HG03135 (cell line): ENCODE measurements around the gene AARS2.

Experiments used
- ATAC-seq: cut with Tn5 transposase; IDR thresholded peaks from one replicate; pipeline ENCODE4 v1.9.1; 2021; ENCODE audit warnings: mild to moderate bottlenecking, moderate library complexity; ENCODE audit not compliant: unreplicated experiment

The AARS2 gene

DNA sequence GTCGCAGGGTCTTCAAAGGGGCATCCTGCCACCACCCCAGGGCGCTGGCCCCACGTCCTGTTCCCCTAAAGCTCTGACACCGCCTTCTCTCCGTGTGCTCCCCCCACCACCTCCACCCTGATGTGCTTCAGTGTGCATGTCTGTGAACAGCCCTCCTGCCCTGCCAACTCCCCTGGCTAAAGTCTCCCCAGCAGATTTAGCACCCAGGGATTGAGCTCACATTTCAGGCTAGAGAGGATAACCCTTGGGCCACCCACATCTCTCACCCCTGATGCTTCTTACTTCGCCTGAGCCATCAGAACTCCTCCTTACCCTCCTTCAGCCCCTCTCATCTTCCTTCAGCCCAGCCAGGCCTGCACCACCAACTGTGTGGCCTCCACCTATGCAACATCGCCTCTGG lies 35.4 kb downstream of the AARS2 start:
- no peak for ATAC-seq

DNA sequence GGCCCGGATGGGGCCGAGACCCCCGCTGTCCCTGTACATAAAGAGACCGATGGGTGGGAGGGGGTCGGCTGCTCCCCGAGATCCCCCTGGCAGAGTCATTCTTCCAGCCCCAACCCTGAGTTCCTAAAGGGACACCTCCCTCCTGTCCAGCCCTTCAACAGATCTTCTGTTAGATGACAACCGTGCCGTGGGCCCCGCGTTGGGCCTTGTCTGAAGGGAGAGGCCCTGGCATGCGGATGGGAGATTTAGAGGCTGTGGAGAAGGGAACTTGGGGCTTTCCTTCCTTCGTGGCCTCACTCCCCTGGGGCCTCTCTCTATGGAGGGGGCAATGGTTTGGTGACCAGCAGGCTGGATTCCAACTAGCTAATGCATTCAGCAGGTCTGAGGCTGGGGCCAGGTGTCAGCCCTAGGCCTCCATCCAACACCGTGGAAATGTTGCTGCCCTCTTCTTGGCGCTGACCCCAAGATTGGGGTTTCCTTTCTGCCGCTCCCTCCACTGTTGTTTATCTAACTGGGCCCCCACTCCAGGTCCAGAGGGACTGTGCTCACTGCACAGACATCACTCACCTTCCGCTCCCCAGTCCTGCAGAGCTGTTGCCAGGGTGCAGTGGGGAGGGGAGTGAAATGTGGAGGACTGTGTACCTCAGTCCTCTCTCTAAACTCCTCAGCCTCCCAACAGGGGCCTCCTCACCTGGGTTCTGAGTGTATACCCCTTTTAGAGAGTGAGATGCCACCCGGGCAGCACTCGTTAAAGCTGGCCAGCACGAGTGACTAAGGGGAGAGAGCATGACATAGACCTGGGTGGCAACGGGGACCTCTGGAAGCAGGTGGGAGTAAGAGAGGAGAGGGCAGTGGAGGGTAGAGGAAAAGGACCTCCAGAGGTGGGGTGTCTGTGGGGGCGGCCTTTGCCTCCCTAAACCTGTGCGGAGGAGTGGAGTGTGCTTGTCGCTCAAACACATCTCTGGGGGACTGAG lies 36.2 kb downstream of the AARS2 start:
- no peak for ATAC-seq

DNA sequence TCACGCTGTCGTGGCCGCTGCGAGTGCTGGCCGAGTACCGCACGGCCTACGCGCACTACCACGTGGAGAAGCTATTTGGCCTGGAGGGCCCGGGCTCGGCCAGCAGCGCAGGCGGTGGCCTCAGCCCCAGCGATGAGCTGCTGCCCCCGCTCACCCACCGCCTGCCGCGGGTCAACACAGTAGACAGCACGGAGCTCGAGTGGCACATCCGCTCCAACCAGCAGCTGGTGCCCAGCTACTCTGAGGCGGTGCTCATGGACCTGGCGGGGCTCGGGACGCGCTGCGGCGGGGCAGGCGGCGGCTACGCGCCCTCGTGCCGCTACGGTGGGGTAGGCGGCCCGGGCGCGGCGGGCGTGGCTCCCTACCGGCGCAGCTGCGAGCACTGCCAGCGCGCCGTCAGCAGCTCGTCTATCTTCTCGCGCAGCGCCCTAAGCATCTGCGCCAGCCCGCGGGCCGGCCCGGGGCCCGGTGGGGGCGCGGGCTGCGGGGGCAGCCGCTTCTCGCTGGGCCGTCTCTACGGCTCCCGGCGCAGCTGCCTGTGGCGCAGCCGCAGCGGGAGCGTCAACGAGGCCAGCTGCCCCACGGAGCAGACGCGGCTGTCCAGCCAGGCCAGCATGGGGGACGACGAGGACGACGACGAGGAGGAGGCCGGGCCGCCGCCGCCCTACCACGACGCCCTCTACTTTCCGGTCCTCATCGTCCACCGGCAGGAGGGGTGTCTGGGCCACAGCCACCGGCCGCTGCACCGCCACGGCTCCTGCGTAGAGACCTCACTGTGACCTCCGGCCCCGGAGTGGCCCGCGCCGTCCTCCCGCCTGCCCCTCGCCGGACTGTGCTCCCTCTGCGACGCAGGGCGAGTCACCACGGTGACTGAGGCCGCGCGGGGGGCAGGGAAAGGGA lies 37.1 kb downstream of the AARS2 start:
- ATAC-seq: no peak

DNA sequence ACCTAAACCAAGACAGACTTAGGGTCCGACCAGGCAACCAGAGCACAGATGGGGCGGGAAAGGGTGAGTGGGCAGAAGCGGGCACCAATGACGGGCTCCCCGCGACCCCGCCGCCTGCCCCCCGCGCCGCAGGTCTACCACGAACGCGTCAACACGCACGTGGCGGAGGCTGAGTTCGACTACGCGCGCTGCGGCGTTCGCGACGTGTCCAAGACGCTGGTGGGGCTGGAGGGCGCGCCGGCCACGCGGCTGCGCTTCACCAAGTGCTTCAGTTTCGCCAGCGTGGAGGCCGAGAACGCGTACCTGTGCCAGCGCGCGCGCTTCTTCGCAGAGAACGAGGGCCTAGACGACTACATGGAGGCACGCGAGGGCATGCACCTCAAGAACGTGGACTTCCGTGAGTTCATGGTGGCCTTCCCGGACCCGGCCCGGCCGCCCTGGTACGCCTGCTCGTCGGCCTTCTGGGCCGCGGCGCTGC lies 37.8 kb downstream of the AARS2 start:
- ATAC-seq: no peak

DNA sequence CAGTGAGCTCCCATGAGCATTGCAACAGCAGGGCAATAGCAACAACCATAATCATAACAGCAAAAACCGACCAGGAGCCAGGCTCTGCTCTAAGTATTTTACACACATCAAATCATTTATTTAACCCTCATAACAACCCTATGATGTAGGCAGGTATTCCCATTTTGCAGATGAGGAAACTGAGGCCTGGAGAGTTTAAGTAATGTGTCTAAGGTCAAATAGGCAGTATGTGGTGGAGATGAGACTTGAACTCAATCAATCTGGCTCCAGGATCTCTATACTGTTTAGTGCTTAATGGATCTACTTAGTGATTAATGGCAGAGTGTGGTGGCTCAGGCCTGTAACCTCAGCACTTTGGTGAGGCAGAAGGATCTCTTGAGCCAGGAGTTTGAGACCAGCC lies 39.5 kb downstream of the AARS2 start:
- no peak for ATAC-seq

DNA sequence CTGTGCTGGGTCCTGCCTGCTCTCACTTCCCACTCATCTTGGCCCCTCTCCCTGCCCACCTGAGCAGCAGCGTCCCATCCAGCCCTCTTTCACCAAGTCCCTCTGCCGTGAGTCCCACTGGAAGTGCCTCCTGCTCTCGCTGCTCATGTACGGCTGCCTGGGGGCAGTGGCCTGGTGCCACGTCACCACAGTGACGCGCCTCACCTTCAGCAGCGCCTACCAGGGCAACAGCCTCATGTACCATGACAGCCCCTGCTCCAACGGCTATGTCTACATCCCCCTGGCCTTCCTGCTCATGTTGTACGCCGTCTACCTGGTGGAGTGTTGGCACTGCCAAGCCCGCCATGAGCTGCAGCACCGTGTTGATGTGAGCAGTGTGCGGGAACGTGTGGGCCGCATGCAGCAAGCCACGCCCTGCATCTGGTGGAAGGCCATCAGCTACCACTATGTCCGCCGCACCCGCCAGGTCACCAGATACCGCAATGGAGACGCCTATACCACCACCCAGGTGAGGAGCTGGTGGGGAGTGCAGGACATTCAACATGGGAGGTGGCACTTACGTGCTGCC lies 40.1 kb downstream of the AARS2 start:
- ATAC-seq: no peak

DNA sequence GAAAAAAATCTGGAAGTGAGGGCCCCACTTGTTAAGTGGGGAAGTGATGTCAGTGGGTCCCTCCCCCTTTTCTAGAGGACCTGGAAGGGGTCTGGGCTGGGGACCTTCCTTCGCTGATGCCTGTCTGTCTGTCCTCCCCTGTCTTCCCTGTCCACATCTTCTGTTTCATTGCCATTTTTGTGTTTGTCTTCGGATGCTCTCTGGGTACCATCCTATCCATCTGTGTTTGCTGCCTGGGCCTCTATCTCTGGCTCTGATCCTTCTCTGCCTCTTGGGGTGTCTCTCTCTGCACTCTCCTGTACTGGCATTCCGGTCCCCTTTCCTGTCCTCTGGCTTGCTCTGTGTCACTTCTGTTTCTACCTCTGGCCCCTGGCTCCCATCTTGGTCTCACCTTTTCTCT lies 40.6 kb downstream of the AARS2 start:
- no peak for ATAC-seq

DNA sequence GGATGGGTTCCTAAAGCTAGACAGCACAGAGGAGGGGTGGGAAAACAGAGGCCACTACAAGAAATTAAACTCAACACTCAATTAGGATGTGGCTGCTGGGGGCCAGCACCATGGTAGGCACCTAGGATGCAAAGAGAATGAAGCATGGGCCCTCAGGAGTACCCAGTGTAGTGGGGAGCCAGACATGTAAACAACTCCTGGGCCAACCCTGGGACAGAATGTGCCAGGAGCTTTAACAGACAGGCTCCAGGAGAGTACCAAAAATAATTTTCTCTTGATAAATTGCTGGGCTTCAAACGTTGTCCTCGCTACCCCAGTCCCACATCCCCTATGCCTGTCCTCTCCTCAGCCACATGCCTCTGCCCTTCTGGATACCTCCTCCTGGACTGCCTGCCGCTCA lies 41.2 kb downstream of the AARS2 start:
- no peak for ATAC-seq

DNA sequence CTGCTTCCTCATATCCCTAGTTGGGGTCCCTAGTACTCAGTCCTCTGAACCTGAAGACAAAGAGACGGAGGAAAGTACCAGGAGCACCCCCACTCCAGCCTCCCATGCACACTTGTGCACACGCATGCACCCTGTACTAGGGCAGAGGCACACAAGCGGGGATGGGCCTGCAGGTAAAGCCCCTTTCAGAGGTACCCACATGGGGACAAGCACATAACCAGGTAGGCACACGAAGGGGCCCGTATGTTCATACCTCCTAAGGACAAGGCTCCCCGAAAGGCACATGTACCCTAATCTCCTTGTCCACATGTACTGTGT lies 41.8 kb downstream of the AARS2 start:
- ATAC-seq: no peak

DNA sequence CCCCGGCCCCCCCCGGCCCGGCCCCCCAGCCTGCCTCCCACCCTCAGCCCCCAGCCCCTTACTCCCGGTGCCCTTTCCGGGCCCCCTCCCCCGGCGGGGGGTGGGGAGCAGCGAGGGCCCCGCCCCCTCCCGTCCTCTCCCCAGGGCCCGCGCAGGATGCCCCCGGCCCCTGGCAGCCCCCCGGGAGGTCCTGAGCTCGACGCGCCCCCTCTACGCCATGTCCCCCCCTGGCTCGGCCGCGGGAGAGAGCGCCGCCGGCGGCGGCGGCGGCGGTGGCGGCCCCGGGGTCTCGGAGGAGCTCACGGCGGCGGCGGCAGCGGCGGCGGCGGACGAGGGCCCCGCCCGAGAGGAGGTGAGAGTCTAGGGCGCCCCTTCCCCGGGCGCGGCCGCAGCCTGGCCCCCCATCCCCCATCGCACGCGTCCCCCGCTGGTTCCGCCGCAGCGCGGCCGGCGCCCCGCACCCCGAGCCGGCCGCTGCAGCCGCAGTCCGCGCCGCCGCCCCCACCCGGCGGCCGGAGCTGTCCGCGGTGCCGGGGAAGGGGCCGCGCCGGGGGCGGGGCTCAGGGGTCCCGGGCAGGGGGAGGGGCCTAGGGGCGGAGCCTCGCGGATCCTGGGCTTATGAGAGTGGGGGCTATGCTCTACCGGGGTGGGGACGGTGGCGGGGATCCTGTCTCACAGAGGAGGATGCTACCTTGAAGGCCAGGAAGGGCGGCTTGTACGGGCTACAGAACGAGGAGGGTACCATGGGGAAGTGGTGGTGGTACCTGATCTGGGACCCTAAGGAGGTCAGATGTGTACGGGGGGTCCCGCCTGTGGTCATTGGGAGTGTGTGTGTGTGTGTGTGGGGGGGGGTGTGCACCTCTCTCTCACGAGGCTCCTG lies 42.4 kb downstream of the AARS2 start:
- ATAC-seq: no peak

DNA sequence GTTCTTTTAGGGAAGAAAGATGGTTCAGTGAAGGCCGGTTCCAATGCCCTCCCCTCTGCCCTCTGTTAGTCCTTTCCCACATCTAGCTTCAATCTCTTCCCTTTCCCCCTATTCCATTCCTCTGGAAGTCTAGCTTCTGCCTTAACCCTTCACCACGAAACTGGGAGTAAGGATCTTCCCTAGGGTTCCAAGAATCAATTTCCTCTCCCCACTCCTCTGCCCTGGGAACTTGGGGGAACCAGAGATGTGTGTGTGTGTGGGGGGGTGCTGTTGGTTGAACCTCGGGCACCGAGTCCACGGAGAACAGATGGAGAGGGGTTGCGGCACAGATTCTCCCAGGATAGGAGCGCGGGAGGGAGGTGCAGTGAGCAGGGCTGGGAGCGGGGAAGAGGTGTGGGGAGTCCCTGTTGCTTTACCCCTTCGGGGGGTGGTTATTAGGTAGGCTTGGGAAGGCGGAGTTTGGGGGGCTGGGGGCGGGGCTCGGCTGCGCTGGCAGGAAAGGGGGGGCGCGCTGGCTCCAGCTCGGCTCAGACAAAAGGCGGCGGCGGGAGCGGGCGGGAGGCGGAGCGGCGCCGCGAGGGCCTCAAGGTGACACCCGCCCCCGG lies 43.1 kb downstream of the AARS2 start, which contains the start of gene TMEM151B:
Gene TMEM151B (plus strand): TSS at position 530 of the 605 bp plus-strand sequence. CDS start 293 bp downstream, outside the sequence.
- ATAC-seq: no peak

DNA sequence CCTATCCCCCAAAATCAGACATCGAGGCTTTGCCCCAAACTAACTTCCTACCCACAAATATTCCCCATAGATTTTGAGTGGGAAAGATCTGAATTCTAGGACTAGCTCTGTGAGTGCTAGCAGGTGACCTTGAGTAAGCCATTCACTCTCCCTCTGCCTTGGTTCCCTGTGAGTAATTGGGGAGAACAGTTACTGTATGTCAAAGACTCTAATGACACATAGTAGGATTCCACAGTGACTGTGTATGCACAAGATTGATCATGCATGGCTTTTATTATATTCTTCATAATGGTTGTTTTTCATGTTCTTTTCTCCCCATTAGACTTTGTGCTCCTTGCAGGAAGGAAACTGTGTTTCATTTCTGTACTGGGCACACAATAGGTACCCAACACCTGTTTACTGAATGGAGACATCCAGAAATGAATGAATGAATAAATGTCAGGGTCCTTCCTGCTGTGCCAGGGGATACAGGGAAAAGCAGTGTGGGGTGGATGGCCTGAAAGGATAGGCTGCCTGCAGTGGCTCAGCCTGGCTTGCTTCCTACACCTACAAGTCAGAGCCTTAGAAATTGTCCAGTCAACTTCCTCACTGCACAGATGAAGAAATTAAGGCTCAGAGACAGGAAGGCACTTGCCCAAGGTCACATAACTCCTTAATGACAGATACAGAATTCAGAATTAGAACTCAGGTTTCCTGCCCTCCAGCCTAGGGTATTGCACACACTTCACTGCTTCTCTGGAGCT lies 43.8 kb downstream of the AARS2 start:
- no peak for ATAC-seq

DNA sequence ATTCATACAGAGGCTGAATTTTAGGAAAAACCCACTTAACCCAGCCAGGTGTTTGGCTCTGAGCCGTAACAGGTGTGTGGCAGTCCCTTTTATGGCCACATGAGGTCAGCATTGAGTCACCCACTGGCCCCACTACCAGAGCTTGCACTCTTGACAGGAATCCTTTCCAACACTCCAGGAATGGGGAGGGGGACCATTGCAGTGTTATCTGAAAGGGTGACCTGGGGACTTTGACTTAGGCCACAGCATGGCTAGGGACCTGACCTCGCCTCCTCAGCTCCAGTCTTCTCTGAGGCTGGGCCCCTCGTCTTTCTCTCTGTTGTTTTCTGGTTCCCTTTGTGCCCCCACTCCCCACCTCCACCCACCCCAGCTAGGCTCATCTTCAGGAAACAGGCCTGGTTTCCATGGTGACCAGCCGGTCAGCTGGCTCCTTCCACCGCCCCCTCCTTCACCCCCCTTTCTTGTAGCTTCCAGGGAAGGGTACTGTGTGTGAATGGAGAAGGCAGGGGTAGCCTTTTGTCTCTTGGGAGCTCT lies 45.0 kb downstream of the AARS2 start:
- no peak for ATAC-seq

DNA sequence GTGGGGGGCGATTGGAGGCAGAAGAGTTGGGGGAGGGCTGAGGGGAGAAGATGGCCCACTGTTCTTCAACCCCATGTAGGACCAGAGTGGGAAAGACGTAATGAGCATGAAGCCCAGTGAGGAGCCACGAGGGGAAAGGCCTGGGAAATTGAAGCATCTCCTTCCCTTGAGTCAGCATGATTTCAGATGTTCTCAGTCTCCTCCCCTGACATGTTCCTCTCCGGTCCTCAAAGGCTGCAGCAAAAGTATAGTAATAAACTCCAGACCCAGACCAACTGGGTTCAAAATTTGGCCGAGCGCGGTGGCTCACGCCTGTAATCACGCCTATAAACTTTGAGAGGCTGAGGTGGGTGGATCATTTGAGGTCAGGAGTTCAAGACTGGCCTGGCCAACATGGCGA lies 45.9 kb downstream of the AARS2 start:
- no peak for ATAC-seq

DNA sequence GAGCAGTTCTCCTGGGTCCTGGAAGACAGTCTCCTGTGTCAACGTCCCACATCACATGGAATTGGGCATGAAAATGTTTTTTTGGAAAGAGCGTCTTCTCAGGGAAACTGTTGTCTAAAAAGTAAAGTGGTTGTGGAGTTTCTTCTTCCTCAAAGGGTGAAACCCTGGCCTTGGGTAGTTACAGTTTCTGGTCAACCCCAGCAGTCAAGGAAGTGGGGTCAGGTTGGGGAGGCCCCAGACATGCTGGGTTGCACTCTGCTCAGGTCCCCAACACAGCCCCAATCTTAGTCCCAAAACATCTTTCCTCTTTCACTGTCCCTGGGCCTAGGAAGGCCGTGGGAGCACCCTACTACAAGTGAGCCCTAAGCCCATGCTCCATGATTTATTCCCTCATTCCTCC lies 46.8 kb downstream of the AARS2 start:
- peak; percentile 24 for ATAC-seq

DNA sequence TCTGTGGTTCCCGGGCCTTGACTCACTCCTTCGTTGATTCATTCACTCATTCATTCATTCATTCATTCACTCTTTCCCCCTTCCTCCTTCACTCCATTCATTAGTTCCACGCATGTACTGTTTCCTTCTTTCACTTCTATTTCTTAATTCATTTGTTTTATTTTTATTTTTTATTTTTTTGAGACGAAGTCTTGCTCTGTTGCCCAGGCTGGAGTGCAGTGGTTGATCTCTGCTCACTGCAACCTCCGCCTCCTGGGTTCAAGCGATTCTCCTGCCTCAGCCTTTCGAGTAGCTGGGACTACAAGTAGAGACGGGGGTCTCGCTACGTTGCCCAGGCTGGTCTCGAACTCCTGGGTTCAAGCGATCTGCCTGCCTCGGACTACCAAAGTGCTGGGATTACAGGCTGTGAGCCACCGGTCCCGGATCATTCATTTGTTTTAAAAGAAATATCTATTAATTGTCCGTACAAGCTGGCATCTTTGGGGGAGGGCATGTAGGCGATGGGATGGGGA lies 47.4 kb downstream of the AARS2 start:
- no peak for ATAC-seq

DNA sequence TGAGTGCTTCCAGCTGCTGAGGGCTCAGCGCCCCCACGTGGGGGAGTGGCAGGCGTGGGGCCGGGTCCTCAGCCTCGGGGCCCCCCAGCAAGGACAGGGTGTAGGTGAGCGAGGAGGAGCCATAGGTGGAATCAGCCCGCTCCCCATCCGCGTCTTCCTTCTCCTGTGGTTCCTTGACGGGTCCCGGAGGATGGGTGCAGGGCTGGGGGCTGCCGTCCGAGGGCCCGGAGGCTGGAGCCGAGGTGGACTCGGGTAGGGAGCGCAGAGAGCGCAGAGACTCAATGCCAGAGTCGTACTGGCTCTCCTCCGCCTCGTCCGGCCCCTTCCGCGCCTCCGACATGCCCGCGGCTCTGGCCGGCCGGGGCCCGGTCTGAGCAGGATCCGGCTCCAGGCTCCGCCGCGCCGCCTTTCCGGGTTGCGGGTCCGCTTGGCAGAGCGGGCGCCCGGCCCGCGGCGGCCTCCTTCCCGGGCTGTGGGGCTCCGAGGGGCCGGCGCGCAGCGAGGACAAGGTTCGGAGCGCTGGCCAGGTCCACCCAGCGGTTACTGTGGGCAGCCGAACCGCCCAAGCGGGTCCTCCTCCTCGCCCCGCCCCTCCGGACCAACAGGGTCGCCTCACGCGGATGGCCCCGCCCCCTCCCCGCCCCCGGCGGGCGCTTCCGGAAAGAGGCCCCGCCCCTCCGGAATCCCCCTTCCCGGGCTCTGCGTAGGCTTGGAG lies 48.0 kb downstream of the AARS2 start, which contains the start of gene NFKBIE:
Gene NFKBIE (minus strand): TSS at position 545 of the 715 bp plus-strand sequence. CDS start 205 bp downstream, at position 340.
- ATAC-seq: peak; percentile 36
